NCI-H1417 (cell line): Measurements from ENCODE around the gene GIPC1.
"Not testable (repeated sequence)": the region's sequence is repeated elsewhere in the genome, so short reads cannot be mapped to it uniquely, and the experiment has no call there.

Experiments
- DNase-seq, 3 experiments: peaks; one replicate each; lab custom pipeline; 2025; lab: John Stamatoyannopoulos, UW

The GIPC1 gene

GRCh38 chr19:14517840-14518505 is 22.0 kb upstream of the GIPC1 start, which contains the start of gene DNAJB1:
Gene DNAJB1, minus strand, starts transcription at chr19:14518397. Its CDS starts 48 bp downstream, at chr19:14518349.
- peak; percentile 35 to 95 (median 93) for DNase-seq

GRCh38 chr19:14517446-14517839 is 21.5 kb upstream of the GIPC1 start:
- no peak for DNase-seq

- DNase-seq = peak in 1 of 3 experiments; percentile 45
These were observed 21.0 kb upstream of the GIPC1 start for GRCh38 chr19:14516746-14517438.

GRCh38 chr19:14516048-14516534 is 20.2 kb upstream of the GIPC1 start:
- DNase-seq = no peak

- no peak for DNase-seq
These were observed 19.6 kb upstream of the GIPC1 start for GRCh38 chr19:14515501-14516047.

- DNase-seq = no peak
These were observed 18.4 kb upstream of the GIPC1 start for GRCh38 chr19:14514215-14514863.

GRCh38 chr19:14512406-14512961 is 16.6 kb upstream of the GIPC1 start:
- no peak for DNase-seq

GRCh38 chr19:14511229-14511593 is 15.3 kb upstream of the GIPC1 start:
- no peak for DNase-seq

GRCh38 chr19:14510311-14511228 is 14.6 kb upstream of the GIPC1 start:
- DNase-seq = no peak

- peak in 1 of 3 experiments; percentile 26 for DNase-seq
These were observed 12.0 kb upstream of the GIPC1 start for GRCh38 chr19:14507704-14508542.

GRCh38 chr19:14505488-14506239 is 9.7 kb upstream of the GIPC1 start:
- DNase-seq = peak in 1 of 3 experiments; percentile 29

- DNase-seq = not testable (repeated sequence)
These were observed 8.6 kb upstream of the GIPC1 start for GRCh38 chr19:14504575-14504974.

- DNase-seq = no peak
These were observed 7.4 kb upstream of the GIPC1 start for GRCh38 chr19:14503285-14503684.

- peak in 1 of 3 experiments; percentile 33 for DNase-seq
These were observed 6.6 kb upstream of the GIPC1 start for GRCh38 chr19:14502334-14503092.

- no peak for DNase-seq
These were observed 1.4 kb upstream of the GIPC1 start for GRCh38 chr19:14497228-14497921.

GRCh38 chr19:14496834-14497227 is 904 bp upstream of the GIPC1 start:
- DNase-seq = peak in 1 of 3 experiments; percentile 65

GRCh38 chr19:14495672-14496028 is 277 bp downstream of the GIPC1 start:
- DNase-seq = no peak
